ENCODE results near the gene ADGRG6.

DNA sequence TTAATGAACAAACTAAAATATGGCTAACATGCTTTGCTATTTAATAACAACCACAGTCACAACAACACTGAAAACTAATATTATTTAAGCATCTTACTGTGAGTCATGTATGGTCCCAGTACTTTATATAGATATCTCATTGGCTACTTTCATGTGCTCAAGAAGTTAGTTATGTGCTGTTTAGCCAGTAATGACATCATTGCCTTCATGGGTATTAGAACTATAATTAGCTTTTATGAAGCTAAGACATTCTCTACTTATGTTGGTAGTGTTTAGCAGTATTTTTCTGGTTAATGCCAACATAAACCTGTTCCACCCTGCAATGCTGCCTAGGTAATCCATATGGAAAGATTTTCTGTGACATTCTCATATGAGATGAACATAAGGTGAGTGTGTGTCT is 56.1 kb downstream of the ADGRG6 start:
- TF ChIP-seq, protein P1, sequence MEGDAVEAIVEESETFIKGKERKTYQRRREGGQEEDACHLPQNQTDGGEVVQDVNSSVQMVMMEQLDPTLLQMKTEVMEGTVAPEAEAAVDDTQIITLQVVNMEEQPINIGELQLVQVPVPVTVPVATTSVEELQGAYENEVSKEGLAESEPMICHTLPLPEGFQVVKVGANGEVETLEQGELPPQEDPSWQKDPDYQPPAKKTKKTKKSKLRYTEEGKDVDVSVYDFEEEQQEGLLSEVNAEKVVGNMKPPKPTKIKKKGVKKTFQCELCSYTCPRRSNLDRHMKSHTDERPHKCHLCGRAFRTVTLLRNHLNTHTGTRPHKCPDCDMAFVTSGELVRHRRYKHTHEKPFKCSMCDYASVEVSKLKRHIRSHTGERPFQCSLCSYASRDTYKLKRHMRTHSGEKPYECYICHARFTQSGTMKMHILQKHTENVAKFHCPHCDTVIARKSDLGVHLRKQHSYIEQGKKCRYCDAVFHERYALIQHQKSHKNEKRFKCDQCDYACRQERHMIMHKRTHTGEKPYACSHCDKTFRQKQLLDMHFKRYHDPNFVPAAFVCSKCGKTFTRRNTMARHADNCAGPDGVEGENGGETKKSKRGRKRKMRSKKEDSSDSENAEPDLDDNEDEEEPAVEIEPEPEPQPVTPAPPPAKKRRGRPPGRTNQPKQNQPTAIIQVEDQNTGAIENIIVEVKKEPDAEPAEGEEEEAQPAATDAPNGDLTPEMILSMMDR (IDR thresholded peaks at IDR 0.05; ENCODE audit: extremely low read depth in 1 of 2, insufficient read depth in 1 of 2, low read depth in 1 of 2, low read length in 2 of 2), result no peak
- TF ChIP-seq, protein P2, sequence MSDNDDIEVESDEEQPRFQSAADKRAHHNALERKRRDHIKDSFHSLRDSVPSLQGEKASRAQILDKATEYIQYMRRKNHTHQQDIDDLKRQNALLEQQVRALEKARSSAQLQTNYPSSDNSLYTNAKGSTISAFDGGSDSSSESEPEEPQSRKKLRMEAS (IDR thresholded peaks at IDR 0.05; ENCODE audit: insufficient read depth, insufficient read length), result no peak
- no peak for TF ChIP-seq POLR2A (IDR thresholded peaks at IDR 0.05; ENCODE audit: low read depth, low read length)
- TF ChIP-seq POLR2AphosphoS5 (IDR thresholded peaks at IDR 0.05; ENCODE audit: insufficient read depth, low read depth, low read length), result no peak
- TF ChIP-seq EZH2 (IDR thresholded peaks at IDR 0.05; ENCODE audit: borderline replicate concordance, low read depth, low read length, severe bottlenecking), result no peak
- TF ChIP-seq JUN (IDR thresholded peaks at IDR 0.05; ENCODE audit: borderline replicate concordance, insufficient read depth, insufficient read length, low read depth), result no peak

Measured in endothelial cell of umbilical vein (primary cell).